Heart left ventricle (tissue), 16 donors: ENCODE data around the gene SNX20. TPM values are rescaled to one million over a fixed set of nuclear protein-coding genes. Genes with fewer than 3 reads are reported as not detected.

Source experiments
- ATAC-seq, 4 donors: fragments of 200-7000 bp; cut with Tn5 transposase; one replicate each; pipeline ENCODE4 v1.9.1; 2020 to 2022; ENCODE audit warnings: moderate library complexity in 4 of 4, mild to moderate bottlenecking in 3 of 4, moderate number of reproducible peaks in 1 of 4
- DNase-seq, 5 donors: peaks; one replicate each; pipeline ENCODE4 v3.0.0-alpha.2; 2020
- H3K27ac ChIP-seq, 12 donors: fragments of 200-600 bp; sonication (generic) in 4 of 12; one replicate each; pipeline versions ENCODE4 v1.5.0 to v1.8.0; 2016 to 2022; ENCODE audit warnings: mild to moderate bottlenecking in 2 of 12
- H3K27me3 ChIP-seq, 9 donors: fragments of 200-600 bp; sonication (generic) in 2 of 9; one replicate each; pipeline versions ENCODE4 v1.5.1 to v1.8.0; 2016 to 2022; ENCODE audit warnings: mild to moderate bottlenecking in 3 of 9
- H3K36me3 ChIP-seq, 9 donors: fragments of 200-600 bp; sonication (generic) in 2 of 9; one replicate each; pipeline versions ENCODE4 v1.5.0 to v1.8.0; 2018 to 2022; ENCODE audit warnings: mild to moderate bottlenecking in 2 of 9
- H3K4me1 ChIP-seq, 12 donors: fragments of 200-600 bp; sonication (generic) in 4 of 12; one replicate each; pipeline versions ENCODE4 v1.5.0 to v1.8.0; 2016 to 2022; ENCODE audit warnings: mild to moderate bottlenecking in 3 of 12
- H3K4me3 ChIP-seq, 12 donors: fragments of 200-600 bp; sonication (generic) in 4 of 12; one replicate each; pipeline versions ENCODE4 v1.5.0 to v1.8.0; 2017 to 2022; ENCODE audit warnings: mild to moderate bottlenecking in 9 of 12, moderate library complexity in 4 of 12
- H3K9me3 ChIP-seq, 12 donors: fragments of 200-600 bp; sonication (generic) in 4 of 12; one replicate each; pipeline versions ENCODE4 v1.5.0 to v1.8.0; 2016 to 2022; ENCODE audit warnings: mild to moderate bottlenecking in 1 of 12
- CTCF ChIP-seq, 12 donors: fragments of 200-600 bp; sonication (generic) in 4 of 12; IDR thresholded peaks; one replicate each; pipeline versions ENCODE4 v1.5.0 to v1.8.0; 2018 to 2022; ENCODE audit warnings: antibody characterized with exemption in 12 of 12, mild to moderate bottlenecking in 5 of 12
- POLR2A ChIP-seq, 2 donors: fragments of 450-650 bp; IDR thresholded peaks; one replicate each; pipeline ENCODE4 v1.6.1; 2017; ENCODE audit warnings: antibody characterized with exemption in 2 of 2, mild to moderate bottlenecking in 2 of 2, moderate library complexity in 2 of 2
- WGBS, 4 donors: extraction: QIAGEN DNeasy Blood & Tissue Kit in 2 of 4; methylation state at CpG; one replicate each; pipeline versions ENCODE4 v1.1.5 to v1.1.7; 2013 to 2018; 5-methylcytosine and 5-hydroxymethylcytosine counted together
- intact Hi-C, 10 donors: fragments of 100-400 bp; cut with DNase I; formaldehyde crosslinking; loops; one replicate each; pipeline versions ENCODE4 v1.11.1 to v1.14.2; 2022
- polyA plus RNA-seq, 2 donors: library from polyadenylated mRNA; stranded (reverse); fragments of 200-250 nt; gene quantifications; one replicate each; pipeline ENCODE4 v1.2.3, GENCODE V29; 2013
- total RNA-seq, 9 donors: library from RNA; depleted of rRNA in 2 of 9; stranded (reverse); fragments of >200 nt in 2 of 9; fragmentation: NEBNext Ultra II Directional in 3 of 9; extraction: Animal tissue kit (Norgen Biotek cat#: 25700) in 3 of 9; gene quantifications; one replicate each; pipeline versions ENCODE4 v1.1.0 to v1.2.4, GENCODE V29; 2016 to 2023
- donor health status: ischemic (EF 13 %, LVEDD 7.1; RV severe dilation, severe dysfunction).
- donor health status: healthy with polysubstance abuse.
- donor health status: DM: no; HTN: yes; CAD: no.
- donor health status: DM: no; HTN: no; CAD: no.
- donor health status: ischemic (EF 25% LVEDD 6.9; RV normal size, moderate dysfunction).
- donor health status: ischemic (EF 25% LVEDD 5.7; RV mildly dilated, moderate dysfunction).
- donor health status: healthy.
- donor health status: DM: yes; HTN: yes; CAD: no.
- donor health status: ischemic (EF 35%, LVEDD 5.7; RV mildly dilated, moderate dysfunction).
- donor health status: nonischemic (EF 11% LVEDD 7.7; RV severe dilation, severe dysfunction).
- donor health status: DM: yes; HTN: yes; CAD: no.
- donor health status: PGD.
- donor health status: ischemic (EF 29% LVEDD 5.4; RV normal size, mild dysfunction).
- donor health status: nonischemic (EF 23%, LVEDD 6.1; RV moderate dilation, normal function).

Gene SNX20
- total and polyA plus RNA-seq, 11 donors: 0.27 to 11.9 (median 0.64) TPM

GRCh38 chr16:50712560-50712898, 31.4 kb upstream of the SNX20 start:
- no peak overlapping the region for H3K4me3 ChIP-seq
- H3K4me1 ChIP-seq: peaks cover 0 to 79% (median 5%) of the 10 kb centered on the region in 12 donors
- no peak for ATAC-seq
- no peaks in the 10 kb centered on the region for H3K27me3 ChIP-seq
- no peak overlapping the region for H3K27ac ChIP-seq
- DNase-seq: no peak
- peaks cover 0 to 48% (median 0%) of the 10 kb centered on the region in 9 donors for H3K36me3 ChIP-seq
- no peaks in the 10 kb centered on the region for H3K9me3 ChIP-seq
- no peak for TF ChIP-seq POLR2A (IDR thresholded peaks at IDR 0.05)
- 52 to 69% (median 57%) methylated on average over 3 of the region's 3 CpGs for WGBS, 4 donors
- intact Hi-C loops: no loop called here

GRCh38 chr16:50711862-50712559, 30.9 kb upstream of the SNX20 start:
- H3K4me1 ChIP-seq: peaks cover 0 to 79% (median 5%) of the 10 kb centered on the region in 12 donors
- no peak overlapping the region for H3K4me3 ChIP-seq
- H3K27ac ChIP-seq: no peak overlapping the region

GRCh38 chr16:50711040-50711439, 29.9 kb upstream of the SNX20 start:
- Histone ChIP-seq H3K27ac (no peak overlapping the region), H3K4me1 (peaks cover 0 to 79% (median 5%) of the 10 kb centered on the region in 12 donors)

More at GRCh38 chr16:50711862-50712559, 30.9 kb upstream of the SNX20 start:
- H3K27me3 ChIP-seq: no peaks in the 10 kb centered on the region
- H3K36me3 ChIP-seq: peaks cover 0 to 45% (median 0%) of the 10 kb centered on the region in 9 donors
- peak; percentile 65 to 82 (median 77) for DNase-seq
- ATAC-seq: peak; percentile 77 to 87 (median 84)
- no peaks in the 10 kb centered on the region for H3K9me3 ChIP-seq
- WGBS, 4 donors: 59 to 82% (median 62%) methylated on average over 10 to 25 of the region's 25 CpGs
- TF ChIP-seq CTCF (IDR thresholded peaks at IDR 0.05): no peak
- TF ChIP-seq POLR2A (IDR thresholded peaks at IDR 0.05): no peak
- intact Hi-C loops: no loop called here

GRCh38 chr16:50709980-50710379, 28.9 kb upstream of the SNX20 start:
- Histone ChIP-seq H3K27me3 (no peaks in the 10 kb centered on the region), H3K36me3 (peaks cover 0 to 35% (median 0%) of the 10 kb centered on the region in 9 donors), H3K9me3 (peaks cover 0 to 6% (median 1%) of the 10 kb centered on the region in 12 donors), H3K27ac (peak overlapping the region in 1 of 12 donors; percentile 85), H3K4me3 (no peak overlapping the region), H3K4me1 (peaks cover 0 to 77% (median 5%) of the 10 kb centered on the region in 12 donors)
- DNase-seq: no peak
- ATAC-seq: no peak
- WGBS, 4 donors: 80 to 90% (median 86%) methylated on average over 5 of the region's 5 CpGs
- intact Hi-C loops: no loop called here
- TF ChIP-seq CTCF (IDR thresholded peaks at IDR 0.05): no peak
- no peak for TF ChIP-seq POLR2A (IDR thresholded peaks at IDR 0.05)

More at GRCh38 chr16:50711040-50711439, 29.9 kb upstream of the SNX20 start:
- DNase-seq (no peak), ATAC-seq (no peak)
- Histone ChIP-seq H3K4me3 (no peak overlapping the region), H3K27me3 (no peaks in the 10 kb centered on the region), H3K36me3 (peaks cover 0 to 38% (median 0%) of the 10 kb centered on the region in 9 donors), H3K9me3 (no peaks in the 10 kb centered on the region)
- intact Hi-C loops: no loop called here
- TF ChIP-seq CTCF (IDR thresholded peaks at IDR 0.05) (no peak), POLR2A (IDR thresholded peaks at IDR 0.05) (no peak)
- WGBS, 4 donors: 93 to 97% (median 97%) methylated on average over 17 to 21 of the region's 21 CpGs
